NCI-H2107 (cell line): ENCODE data around the gene XRCC6.
"Not testable (repeated sequence)": the region's sequence is repeated elsewhere in the genome, so short reads cannot be mapped to it uniquely, and the experiment has no call there.

ENCODE experiments used
- DNase-seq: peaks from one replicate; lab custom pipeline; 2025; lab: John Stamatoyannopoulos, UW

XRCC6 gene

GRCh38 chr22:41598891-41599635 lies 22.0 kb upstream of the XRCC6 start:
- no peak for DNase-seq

GRCh38 chr22:41600976-41601375 lies 20.1 kb upstream of the XRCC6 start:
- DNase-seq = no peak

- DNase-seq = no peak
Observed at GRCh38 chr22:41603873-41604332, 17.2 kb upstream of the XRCC6 start.

- DNase-seq = no peak
Observed at GRCh38 chr22:41608386-41608785, 12.7 kb upstream of the XRCC6 start.

- DNase-seq = no peak
Observed at GRCh38 chr22:41612603-41613306, 8.3 kb upstream of the XRCC6 start.

DNA sequence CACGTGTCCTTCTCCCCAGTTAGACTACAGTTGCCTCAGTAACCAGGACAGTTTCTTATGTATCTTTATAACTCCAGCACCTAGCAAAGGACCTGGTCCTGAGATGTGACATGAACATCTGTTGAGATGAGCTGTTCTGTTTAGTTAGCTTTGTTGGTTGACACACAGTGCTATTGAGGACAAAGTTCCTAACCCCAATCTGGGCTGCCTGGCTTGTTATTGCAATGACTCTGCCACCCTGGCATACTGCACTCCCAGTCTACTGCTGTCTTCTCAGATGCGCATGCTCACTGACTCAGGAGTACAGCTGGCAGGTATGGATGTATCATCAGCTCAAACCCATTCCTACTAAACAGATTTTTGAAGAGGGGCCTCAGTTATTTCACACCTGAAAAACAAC lies 7.6 kb upstream of the XRCC6 start:
- DNase-seq = no peak

- no peak for DNase-seq
Observed at GRCh38 chr22:41619979-41620588, 1.0 kb upstream of the XRCC6 start.

- no peak for DNase-seq
Observed at GRCh38 chr22:41620589-41621098, 451 bp upstream of the XRCC6 start, which contains the start of gene DESI1. DESI1 (minus strand) TSS chr22:41621043; CDS start chr22:41620839, 204 bp downstream.

GRCh38 chr22:41621911-41622179 lies 750 bp downstream of the XRCC6 start:
- DNase-seq = no peak

- DNase-seq = no peak
Observed at GRCh38 chr22:41625577-41625976, 4.5 kb downstream of the XRCC6 start.

DNA sequence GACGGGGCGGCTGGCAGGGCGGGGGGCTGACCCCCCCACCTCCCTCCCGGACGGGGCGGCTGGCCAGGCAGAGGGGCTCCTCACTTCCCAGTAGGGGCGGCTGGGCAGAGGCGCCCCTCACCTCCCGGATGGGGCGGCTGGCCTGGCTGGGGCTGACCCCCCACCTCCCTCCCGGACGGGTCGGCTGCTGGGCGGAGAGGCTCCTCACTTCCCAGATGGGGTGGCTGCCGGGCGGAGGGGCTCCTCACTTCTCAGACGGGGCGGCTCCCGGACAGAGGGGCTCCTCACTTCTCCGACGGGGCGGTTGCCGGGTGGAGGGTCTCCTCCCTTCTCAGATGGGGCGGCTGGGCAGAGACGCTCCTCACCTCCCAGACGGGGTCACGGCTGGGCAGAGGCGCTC lies 10.0 kb downstream of the XRCC6 start:
- DNase-seq = not testable (repeated sequence)

GRCh38 chr22:41631615-41632014 lies 10.5 kb downstream of the XRCC6 start:
- DNase-seq = not testable (repeated sequence)

GRCh38 chr22:41634610-41635009 lies 13.5 kb downstream of the XRCC6 start:
- DNase-seq = not testable (repeated sequence)

GRCh38 chr22:41636467-41636866 lies 15.4 kb downstream of the XRCC6 start:
- DNase-seq = no peak

DNA sequence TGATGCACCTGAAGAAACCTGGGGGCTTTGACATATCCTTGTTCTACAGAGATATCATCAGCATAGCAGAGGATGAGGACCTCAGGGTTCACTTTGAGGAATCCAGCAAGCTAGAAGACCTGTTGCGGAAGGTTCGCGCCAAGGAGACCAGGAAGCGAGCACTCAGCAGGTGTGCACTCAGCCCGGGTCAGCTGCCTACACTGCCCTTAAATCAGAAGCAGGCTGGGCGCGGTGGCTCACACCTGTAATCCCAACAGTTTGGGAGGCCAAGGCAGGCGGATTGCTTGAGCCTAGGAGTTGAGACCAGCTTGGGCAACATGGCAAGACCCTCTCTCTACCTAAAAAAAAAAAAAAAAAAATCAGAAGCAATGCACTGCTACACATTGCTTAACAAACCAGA lies 16.5 kb downstream of the XRCC6 start:
- DNase-seq = not testable (repeated sequence)

DNA sequence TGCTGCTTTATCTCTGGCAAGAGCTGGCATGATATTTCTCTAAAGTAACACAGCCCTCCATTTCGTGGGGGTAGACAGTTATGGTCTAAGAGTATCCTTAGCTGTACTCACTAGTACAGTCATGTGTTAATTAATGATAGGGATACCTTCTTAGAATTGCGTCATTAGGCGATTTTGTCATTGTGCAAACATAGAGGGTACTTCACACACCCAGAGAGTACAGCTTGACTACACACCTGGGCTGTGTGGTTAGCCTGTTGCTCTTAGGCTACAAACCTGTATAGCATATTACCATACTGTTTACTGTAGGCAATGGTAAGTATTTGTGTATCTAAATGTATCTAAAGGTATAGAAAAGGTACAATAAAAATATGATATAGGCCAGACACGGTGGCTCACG lies 17.0 kb downstream of the XRCC6 start:
- no peak for DNase-seq

DNA sequence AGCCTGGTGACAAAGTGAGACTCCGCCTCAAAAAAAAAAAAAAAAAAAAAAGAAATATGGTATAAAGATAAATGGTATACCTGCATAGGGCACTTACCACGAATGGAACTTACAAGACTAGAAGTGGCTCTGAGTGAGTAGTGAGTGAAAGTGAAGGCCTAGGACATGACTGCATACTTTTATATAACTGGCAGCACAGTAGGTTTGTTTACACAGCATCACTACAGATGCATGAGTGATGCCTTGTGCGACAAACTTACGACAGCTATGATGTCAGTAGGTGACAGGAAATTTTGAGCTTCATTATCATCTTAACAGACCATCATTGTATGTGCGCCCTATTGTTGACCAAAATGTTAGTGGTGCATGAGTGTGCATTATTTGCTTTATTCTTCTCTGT lies 17.7 kb downstream of the XRCC6 start:
- no peak for DNase-seq

- no peak for DNase-seq
Observed at GRCh38 chr22:41641854-41642253, 20.8 kb downstream of the XRCC6 start.

DNA sequence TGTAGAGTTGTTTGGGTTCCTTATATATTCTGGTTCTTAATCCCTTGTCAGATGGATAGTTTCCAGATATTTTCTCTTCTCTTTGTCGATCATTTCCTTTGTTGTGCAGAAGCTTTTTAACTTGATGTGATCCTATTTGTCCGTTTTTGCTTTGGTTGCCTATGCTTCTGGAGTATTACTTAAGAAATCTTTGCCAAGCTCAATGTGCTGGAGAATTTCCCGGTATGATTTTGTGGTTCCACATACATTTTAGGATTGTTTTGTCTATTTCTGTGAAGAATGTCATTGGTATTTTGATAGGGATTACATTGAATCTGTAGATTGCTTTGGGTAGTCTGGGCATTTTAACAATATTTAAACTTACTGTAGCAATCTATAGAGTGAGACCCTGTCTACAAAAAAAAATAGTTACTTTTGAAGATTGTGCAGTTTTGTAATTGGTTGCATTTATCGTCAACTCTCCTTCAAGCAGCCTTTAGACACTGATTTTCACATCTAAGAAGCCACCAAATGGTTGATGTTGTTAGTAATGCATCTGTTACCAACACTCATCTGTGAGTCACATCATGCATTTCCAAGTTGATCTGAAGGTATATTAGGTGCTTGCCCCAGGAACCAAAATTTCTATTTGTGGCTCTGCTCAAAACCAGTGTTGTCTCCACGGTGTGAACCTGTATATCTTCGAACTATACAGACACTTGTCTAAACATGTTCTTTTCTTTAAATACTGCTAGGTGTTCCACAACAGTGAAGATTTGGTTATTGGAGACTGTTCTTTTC lies 21.4 kb downstream of the XRCC6 start:
- no peak for DNase-seq

- DNase-seq = no peak
Observed at GRCh38 chr22:41647771-41648170, 26.7 kb downstream of the XRCC6 start.

GRCh38 chr22:41648432-41648831 lies 27.3 kb downstream of the XRCC6 start:
- no peak for DNase-seq

- DNase-seq = no peak
Observed at GRCh38 chr22:41650229-41650628, 29.1 kb downstream of the XRCC6 start.
